AG10803 (cell line): ENCODE results near the gene VIPR1.

Experiments
- DNase-seq: peaks from one replicate; pipeline ENCODE4 v3.0.0; 2010; ENCODE audit warnings: low read depth
- H3K4me3 ChIP-seq: 2 replicates; pipeline ENCODE4 v1.5.1; 2011; ENCODE audit warnings: mild to moderate bottlenecking, low read length, control low read depth
- TF ChIP-seq, protein P1 (sequence below): conservative IDR thresholded peaks from 2 replicates; pipeline ENCODE4 v1.5.1; 2011; ENCODE audit warnings: mild to moderate bottlenecking, low read length, control low read depth, inconsistent platforms

The VIPR1 gene

DNA sequence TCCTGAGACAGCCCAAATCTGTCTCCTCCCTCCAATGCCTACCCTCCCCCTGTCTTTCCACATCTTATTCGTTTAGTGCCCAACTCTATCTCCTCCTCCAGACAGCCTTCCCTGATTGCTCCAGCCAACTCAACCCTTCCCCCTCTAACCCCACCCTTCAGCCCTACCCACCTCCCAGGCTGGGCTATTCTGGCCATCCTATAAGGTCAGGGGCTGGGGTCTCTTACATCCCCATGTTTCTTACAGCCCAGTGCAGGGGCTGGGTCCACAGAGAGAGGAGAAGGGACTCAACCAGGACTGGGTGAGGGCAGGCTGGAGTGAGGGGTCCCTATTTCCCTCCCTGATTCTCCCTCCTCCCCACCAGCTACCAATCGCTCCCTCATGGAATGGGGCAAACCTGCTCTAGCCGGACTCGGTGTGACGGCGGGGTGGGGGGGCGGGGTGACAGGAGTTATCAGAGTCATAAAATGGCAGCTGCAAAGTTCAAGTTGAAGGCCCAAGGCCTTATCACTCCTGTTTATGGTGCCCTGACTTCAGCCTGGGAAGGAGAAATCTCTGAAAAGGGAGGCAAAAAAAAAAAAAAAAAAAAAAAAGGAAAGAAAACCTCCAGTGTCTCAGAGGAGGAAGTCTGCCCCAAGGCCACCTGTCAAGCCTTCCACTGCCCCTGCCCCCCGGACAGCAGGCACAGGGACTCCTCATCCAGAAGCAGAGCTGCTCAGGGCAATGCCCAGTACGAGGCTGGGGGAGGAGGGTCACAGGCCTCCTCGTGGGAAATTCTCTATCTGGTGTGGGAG is 2.1 kb downstream of the VIPR1 start:
- TF ChIP-seq, protein P1, sequence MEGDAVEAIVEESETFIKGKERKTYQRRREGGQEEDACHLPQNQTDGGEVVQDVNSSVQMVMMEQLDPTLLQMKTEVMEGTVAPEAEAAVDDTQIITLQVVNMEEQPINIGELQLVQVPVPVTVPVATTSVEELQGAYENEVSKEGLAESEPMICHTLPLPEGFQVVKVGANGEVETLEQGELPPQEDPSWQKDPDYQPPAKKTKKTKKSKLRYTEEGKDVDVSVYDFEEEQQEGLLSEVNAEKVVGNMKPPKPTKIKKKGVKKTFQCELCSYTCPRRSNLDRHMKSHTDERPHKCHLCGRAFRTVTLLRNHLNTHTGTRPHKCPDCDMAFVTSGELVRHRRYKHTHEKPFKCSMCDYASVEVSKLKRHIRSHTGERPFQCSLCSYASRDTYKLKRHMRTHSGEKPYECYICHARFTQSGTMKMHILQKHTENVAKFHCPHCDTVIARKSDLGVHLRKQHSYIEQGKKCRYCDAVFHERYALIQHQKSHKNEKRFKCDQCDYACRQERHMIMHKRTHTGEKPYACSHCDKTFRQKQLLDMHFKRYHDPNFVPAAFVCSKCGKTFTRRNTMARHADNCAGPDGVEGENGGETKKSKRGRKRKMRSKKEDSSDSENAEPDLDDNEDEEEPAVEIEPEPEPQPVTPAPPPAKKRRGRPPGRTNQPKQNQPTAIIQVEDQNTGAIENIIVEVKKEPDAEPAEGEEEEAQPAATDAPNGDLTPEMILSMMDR = no peak
- DNase-seq = no peak
- H3K4me3 ChIP-seq = no peak overlapping the region

DNA sequence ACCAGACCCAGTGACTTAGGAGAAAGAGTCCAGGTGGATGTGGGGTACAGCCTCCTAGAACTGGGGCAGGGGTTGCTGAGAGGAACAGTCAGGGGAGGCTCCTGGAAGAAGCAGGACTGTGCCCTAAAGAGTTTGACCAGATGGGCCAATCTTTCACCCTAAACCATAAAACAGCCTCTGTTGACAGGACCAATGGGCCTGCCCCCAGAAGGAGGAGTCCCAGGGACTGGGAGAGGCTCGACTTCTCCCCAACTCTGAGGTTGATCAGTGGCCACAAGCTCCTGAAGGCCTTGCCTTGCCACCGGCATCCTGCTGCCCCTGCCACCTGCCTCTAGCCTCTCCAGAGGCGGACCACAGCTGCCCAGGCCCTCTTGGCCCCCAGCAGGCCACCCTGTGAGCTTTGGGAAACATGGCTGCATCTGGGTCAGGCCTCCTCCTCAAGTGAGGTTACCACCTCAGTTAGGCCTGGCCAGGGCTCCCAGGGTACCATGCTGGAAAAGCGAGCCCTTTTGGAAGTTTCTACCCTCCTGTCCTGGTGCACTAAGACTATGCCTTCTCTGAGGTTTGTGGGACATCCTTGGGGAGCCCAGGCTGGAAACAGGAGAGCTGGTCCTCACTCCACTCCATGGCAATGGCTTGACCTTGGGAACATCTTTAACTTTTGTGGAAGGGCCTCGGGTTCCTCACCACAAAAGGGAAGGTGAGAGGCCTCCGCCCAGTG is 2.8 kb downstream of the VIPR1 start:
- no peak for DNase-seq
- no peak overlapping the region for H3K4me3 ChIP-seq
- TF ChIP-seq, protein P1 = no peak

DNA sequence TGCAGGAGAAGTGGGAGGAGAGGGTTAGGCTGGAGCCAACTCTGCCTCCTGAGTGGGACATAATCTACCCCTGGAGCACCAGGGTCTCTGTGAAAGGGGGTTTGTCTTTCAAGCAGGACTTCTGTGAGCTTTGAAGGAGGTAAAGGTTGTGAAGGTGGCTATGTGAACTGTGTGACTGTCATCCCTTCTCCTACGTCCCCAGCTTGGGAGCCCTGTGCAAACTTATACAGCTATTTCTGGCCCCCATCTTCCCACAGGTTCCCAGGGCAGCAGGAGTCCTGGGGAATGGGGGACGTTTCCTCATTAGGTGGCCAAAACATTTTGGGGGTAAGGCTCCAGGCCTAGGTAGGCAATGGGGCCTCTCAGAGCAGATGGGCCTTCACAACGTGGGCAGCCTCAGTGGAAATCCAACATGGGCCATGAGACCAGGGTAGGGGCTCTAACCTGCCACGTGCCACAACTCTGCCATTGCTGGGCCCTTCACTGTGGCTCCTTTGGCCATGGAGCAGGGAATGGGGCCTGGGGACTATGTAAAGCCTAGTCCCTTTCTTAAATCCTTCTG is 3.5 kb downstream of the VIPR1 start:
- TF ChIP-seq, protein P1 = no peak
- no peak overlapping the region for H3K4me3 ChIP-seq
- no peak for DNase-seq

DNA sequence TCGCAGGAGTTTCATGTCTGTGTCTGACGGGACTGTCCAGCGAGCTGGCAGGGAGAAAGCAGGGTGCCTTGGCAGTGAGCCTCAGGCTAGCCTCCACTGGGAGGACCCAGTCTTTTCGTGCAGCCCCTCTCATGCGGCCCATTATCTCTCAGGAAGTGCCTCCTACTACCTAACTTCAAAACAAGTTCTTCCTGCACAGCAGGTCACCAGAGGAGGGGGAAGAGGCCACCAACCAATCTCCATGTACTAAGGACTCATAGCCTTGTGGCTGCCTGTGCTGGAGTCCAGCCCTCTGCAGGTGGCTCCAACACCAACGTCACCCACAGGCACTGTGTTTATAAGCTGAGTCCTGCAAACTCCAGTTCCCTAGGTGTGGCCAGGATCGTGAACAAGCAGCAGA is 4.8 kb downstream of the VIPR1 start:
- DNase-seq = no peak
- H3K4me3 ChIP-seq = no peak overlapping the region
- TF ChIP-seq, protein P1 = no peak

DNA sequence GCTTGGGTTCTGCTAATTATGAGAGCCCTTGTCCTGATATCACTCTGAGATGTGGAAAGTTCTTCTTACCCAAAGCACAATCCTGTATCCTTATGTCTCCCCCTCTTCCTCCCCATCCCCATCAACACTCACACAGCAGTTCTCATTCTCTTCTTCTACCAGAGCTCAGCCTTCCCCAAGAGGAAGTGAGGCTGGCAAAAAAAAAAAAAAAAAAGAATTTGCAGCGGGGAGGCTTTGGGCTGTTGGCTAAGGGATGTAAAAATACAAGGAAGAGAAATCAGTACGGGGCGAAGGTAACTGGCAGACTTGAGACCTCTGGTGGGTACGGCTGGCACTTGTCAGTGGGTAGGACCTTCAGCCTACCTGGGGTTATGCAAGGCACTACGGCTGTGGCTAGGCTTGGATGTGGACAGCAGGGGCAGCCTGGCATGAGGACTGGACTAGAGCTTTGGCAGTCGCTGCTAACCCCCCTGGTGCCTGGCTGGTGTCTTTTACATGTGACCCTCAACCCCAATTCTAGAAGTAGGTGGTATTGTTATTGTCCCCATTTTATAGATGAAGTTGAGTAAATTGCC is 5.4 kb downstream of the VIPR1 start:
- no peak overlapping the region for H3K4me3 ChIP-seq
- TF ChIP-seq, protein P1 = no peak
- DNase-seq = no peak

DNA sequence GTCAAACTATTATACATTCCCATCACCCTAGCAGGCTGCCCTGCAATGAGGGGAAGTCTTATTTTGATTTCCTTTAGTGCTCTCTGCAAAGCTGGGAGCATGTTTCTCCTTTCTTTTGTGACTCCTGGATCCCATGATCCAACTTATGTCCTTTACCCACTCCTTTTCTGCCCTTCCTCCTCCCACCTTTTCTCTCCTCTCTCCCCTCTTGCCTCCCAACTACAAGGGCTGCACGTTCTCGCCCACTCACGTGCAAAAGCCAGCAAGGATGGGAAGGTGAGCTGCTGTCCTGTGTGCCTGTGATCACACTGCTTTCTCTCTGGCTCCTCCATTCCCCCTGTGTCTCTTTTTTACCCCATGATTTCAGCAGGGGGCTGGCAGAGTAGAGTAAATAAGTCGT is 6.1 kb downstream of the VIPR1 start:
- no peak overlapping the region for H3K4me3 ChIP-seq
- no peak for DNase-seq
- TF ChIP-seq, protein P1 = no peak
